Activated T-helper 1 cell treated with anti-CD3 and anti-CD28 coated beads, Interleukin-12 subunit alpha, Interleukin-12 subunit beta, Interleukin-2, Interleukin-4 antibody, amounts not matched to agents 30 ng/mL and 10 ng/mL and 1 ng/mL, durations not matched to agents 14 hours and 24 hours and 36 hours (primary cell): ENCODE results near the gene SRXN1. TPM values are rescaled to one million over a fixed set of nuclear protein-coding genes. Genes with fewer than 3 reads are reported as not detected.
A peak's percentile ranks its signal among the peaks of the same experiment; 100 is the strongest.
"Not testable (repeated sequence)": the region's sequence is repeated elsewhere in the genome, so short reads cannot be mapped to it uniquely, and the experiment has no call there.

ENCODE experiments used
- DNase-seq: peaks from one replicate; pipeline ENCODE4 v3.0.0; 2021; ENCODE audit warnings: low spot score
- H3K27ac Mint-ChIP-seq: one replicate; pipeline ENCODE4 v1.8.0; 2021; ENCODE audit warnings: mild to moderate bottlenecking, mixed read lengths
- H3K27me3 Mint-ChIP-seq: one replicate; pipeline ENCODE4 v1.8.0; 2022; ENCODE audit warnings: mild to moderate bottlenecking, moderate library complexity, mixed read lengths; ENCODE audit not compliant: insufficient read depth
- H3K36me3 Mint-ChIP-seq: one replicate; pipeline ENCODE4 v1.8.0; 2021; ENCODE audit warnings: low read depth, mixed read lengths
- H3K4me1 Mint-ChIP-seq: one replicate; pipeline ENCODE4 v1.8.0; 2021; ENCODE audit warnings: low read depth, mixed read lengths
- H3K4me3 Mint-ChIP-seq: one replicate; pipeline ENCODE4 v1.8.0; 2021; ENCODE audit warnings: mild to moderate bottlenecking, moderate library complexity, mixed read lengths
- H3K9me3 Mint-ChIP-seq: one replicate; pipeline ENCODE4 v1.8.0; 2021; ENCODE audit warnings: mixed read lengths
- intact Hi-C: fragments of 100-400 bp; cut with micrococcal nuclease; formaldehyde crosslinking; loops from one replicate; pipeline ENCODE4 v1.15.1; 2024
- total RNA-seq: library from RNA; stranded (reverse); gene quantifications from 2 replicates; pipeline ENCODE4 v1.2.3, GENCODE V29; 2022

The SRXN1 gene
- total RNA-seq: 28.8 and 30.2 TPM in 2 replicates

DNA sequence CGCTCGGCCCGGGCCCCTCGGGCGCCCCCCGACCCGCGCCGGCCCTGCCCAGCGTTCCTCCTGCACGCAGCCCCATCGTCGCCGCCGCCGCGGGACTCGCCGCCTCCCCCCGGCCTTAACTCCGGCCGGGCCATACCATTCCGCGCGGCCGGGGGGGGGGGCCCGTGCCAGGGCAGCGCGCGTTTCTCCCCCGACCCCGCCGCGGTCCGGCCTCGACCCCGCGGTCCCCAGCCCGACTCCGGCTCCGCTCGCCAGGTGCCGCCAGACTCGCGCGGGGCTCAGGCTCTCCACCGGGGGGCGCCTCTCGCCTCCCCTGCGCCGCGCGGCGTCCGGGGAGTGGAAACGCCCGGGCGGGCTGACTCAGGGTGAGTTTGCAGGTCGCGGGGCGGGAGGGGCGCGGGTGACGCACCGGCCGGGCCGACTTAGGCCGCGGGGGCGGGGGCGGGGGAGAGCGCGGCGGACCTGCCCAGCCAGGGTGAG, at the start of gene SRXN1:
SRXN1 (minus strand) TSS at position 91 of the 480 bp plus-strand sequence; CDS start at position 76, 15 bp downstream.
- peak within 1 kb of the TSS; percentile 81 for H3K27ac Mint-ChIP-seq
- H3K4me3 Mint-ChIP-seq: peak within 1 kb of the TSS; percentile 87
- peak; percentile 80 for DNase-seq
- peaks cover 35% of the 10 kb centered on the region for H3K4me1 Mint-ChIP-seq
- intact Hi-C loops: loop anchor here (1.0 to 10.0 kb wide), 5 partner anchors 8 to 188 kb away; partner anchors contain the start of genes CSNK2A1, FAM110A and TBC1D20
- H3K36me3 Mint-ChIP-seq: peaks cover 23% of the 10 kb centered on the region
- peaks cover 16% of the 10 kb centered on the region for H3K27me3 Mint-ChIP-seq
- no peaks in the 10 kb centered on the region for H3K9me3 Mint-ChIP-seq

GRCh38 chr20:701401-702129, 48.6 kb upstream of the SRXN1 start:
- Mint-ChIP-seq H3K4me1 (no peaks in the 10 kb centered on the region), H3K27me3 (peaks cover 3% of the 10 kb centered on the region), H3K9me3 (no peaks in the 10 kb centered on the region), H3K36me3 (no peaks in the 10 kb centered on the region), H3K27ac (no peak overlapping the region), H3K4me3 (no peak overlapping the region)
- DNase-seq: no peak
- intact Hi-C loops: no loop called here

DNA sequence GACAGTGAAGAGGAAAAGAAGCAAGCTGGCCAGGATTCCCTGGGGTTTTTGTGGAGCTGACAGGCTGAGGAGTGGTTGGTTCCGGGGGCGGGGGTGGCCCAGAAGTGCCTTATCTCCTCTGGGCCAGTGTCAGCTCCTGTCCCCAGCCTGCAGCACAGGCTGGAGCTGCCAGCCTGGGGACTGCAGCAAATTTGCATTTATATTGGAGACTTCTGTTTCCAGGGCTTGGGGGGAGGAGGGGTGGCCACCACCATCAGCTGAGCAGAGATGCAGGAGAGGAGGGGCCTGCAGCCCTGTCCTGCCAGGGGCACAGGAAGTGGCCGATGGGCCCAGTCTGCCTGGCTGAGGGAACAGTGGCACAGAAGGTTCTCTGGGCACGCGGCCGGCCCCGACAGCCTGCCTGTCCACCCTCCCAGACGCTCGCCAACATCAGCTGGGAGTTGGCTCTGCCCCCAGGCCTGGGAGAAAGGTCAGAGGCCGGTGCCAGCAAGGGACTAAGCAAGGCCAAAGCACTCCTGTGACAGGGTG, 46.9 kb upstream of the SRXN1 start:
- intact Hi-C loops: no loop called here
- no peaks in the 10 kb centered on the region for H3K9me3 Mint-ChIP-seq
- no peak overlapping the region for H3K4me3 Mint-ChIP-seq
- H3K27me3 Mint-ChIP-seq: peaks cover 6% of the 10 kb centered on the region
- no peak overlapping the region for H3K27ac Mint-ChIP-seq
- DNase-seq: no peak
- H3K4me1 Mint-ChIP-seq: no peaks in the 10 kb centered on the region
- H3K36me3 Mint-ChIP-seq: no peaks in the 10 kb centered on the region

- H3K27ac Mint-ChIP-seq: no peak overlapping the region
- no peak overlapping the region for H3K4me3 Mint-ChIP-seq
- intact Hi-C loops: no loop called here
- H3K4me1 Mint-ChIP-seq: no peaks in the 10 kb centered on the region
- no peaks in the 10 kb centered on the region for H3K36me3 Mint-ChIP-seq
- peaks cover 6% of the 10 kb centered on the region for H3K27me3 Mint-ChIP-seq
- no peak for DNase-seq
- no peaks in the 10 kb centered on the region for H3K9me3 Mint-ChIP-seq
Measured at GRCh38 chr20:699342-699741, 46.3 kb upstream of the SRXN1 start.

- Mint-ChIP-seq H3K9me3 (no peaks in the 10 kb centered on the region), H3K27ac (no peak overlapping the region), H3K27me3 (peaks cover 8% of the 10 kb centered on the region), H3K36me3 (no peaks in the 10 kb centered on the region), H3K4me3 (no peak overlapping the region), H3K4me1 (no peaks in the 10 kb centered on the region)
- DNase-seq: no peak
- intact Hi-C loops: no loop called here
Measured at GRCh38 chr20:698276-698675, 45.3 kb upstream of the SRXN1 start.

- H3K27me3 Mint-ChIP-seq: peaks cover 8% of the 10 kb centered on the region
- no peaks in the 10 kb centered on the region for H3K36me3 Mint-ChIP-seq
- H3K4me1 Mint-ChIP-seq: no peaks in the 10 kb centered on the region
- DNase-seq: no peak
- intact Hi-C loops: no loop called here
- no peak overlapping the region for H3K4me3 Mint-ChIP-seq
- H3K27ac Mint-ChIP-seq: no peak overlapping the region
- no peaks in the 10 kb centered on the region for H3K9me3 Mint-ChIP-seq
Measured at GRCh38 chr20:697826-698225, 44.8 kb upstream of the SRXN1 start.

- no peak for DNase-seq
- Mint-ChIP-seq H3K36me3 (no peaks in the 10 kb centered on the region), H3K27me3 (peaks cover 14% of the 10 kb centered on the region), H3K27ac (no peak overlapping the region), H3K4me1 (no peaks in the 10 kb centered on the region), H3K4me3 (no peak overlapping the region), H3K9me3 (no peaks in the 10 kb centered on the region)
- intact Hi-C loops: no loop called here
Measured at GRCh38 chr20:695165-695866, 42.3 kb upstream of the SRXN1 start.

DNA sequence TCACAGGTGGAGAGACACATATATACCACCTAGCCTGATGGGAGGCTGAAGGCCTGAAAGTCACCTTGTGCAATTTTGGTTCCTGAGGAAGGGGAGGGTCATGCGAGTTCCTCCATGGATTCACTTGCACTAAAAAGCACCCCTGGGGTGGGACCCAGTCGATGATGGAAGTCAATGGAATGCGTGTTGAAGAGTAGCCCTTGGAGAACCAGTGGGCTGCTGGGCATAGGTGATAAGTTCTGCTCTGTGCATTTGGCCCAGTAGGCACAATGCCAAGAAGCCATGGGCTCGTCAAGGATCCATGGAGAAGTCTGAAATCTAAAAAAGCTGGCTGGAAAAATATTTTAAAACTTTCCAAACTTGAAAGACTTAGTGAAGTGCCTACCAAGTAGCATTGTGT, 41.5 kb upstream of the SRXN1 start:
- DNase-seq: no peak
- no peak overlapping the region for H3K4me3 Mint-ChIP-seq
- no peaks in the 10 kb centered on the region for H3K4me1 Mint-ChIP-seq
- H3K36me3 Mint-ChIP-seq: no peaks in the 10 kb centered on the region
- H3K27ac Mint-ChIP-seq: no peak overlapping the region
- H3K27me3 Mint-ChIP-seq: peaks cover 14% of the 10 kb centered on the region
- intact Hi-C loops: no loop called here
- no peaks in the 10 kb centered on the region for H3K9me3 Mint-ChIP-seq

DNA sequence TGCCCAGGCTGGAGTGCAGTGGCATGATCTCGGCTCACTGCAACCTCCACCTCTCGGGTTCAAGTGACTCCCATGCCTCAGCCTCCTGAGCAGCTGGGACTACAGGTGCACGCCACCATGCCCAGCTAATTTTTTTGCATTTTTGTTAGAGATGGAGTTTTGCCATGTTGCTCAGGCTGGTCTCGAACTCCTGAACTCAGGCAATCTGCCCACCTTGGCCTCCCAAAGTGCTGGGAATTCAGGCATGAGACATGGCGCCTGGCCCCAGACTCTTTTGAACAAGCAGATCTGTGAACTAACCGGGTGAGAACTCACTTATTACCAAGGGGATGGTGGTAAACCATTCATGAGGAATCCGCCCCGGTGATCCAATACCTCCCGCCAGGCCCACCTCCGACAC, 40.8 kb upstream of the SRXN1 start:
- H3K4me1 Mint-ChIP-seq, H3K27ac Mint-ChIP-seq, DNase-seq, H3K9me3 Mint-ChIP-seq, intact Hi-C loops, H3K4me3 Mint-ChIP-seq, H3K36me3 Mint-ChIP-seq: not testable (repeated sequence)
- peaks cover 14% of the 10 kb centered on the region for H3K27me3 Mint-ChIP-seq

DNA sequence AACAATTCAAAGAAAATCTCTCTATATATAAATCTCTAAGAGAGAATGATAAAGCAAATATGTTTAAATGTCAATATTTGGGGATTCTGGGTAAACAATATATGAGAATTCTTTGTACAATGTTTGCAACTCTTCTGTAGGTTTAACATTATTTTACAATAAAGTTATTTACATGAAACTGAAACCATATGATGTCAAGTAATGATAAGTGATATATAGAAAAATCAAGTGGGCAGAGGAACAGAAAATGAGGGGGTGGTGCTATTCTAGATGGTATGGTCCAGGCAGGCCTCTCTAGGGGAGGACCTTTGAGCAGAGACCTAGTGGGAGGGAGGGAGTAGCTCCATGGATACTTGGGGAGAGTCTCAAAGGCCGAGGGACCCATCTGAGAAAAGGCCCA, 39.0 kb upstream of the SRXN1 start:
- peaks cover 17% of the 10 kb centered on the region for H3K27me3 Mint-ChIP-seq
- H3K36me3 Mint-ChIP-seq: no peaks in the 10 kb centered on the region
- H3K4me3 Mint-ChIP-seq: no peak overlapping the region
- DNase-seq: no peak
- H3K27ac Mint-ChIP-seq: no peak overlapping the region
- no peaks in the 10 kb centered on the region for H3K4me1 Mint-ChIP-seq
- no peaks in the 10 kb centered on the region for H3K9me3 Mint-ChIP-seq
- intact Hi-C loops: no loop called here

- no peak overlapping the region for H3K27ac Mint-ChIP-seq
- H3K36me3 Mint-ChIP-seq: no peaks in the 10 kb centered on the region
- H3K4me3 Mint-ChIP-seq: no peak overlapping the region
- no peak for DNase-seq
- no peaks in the 10 kb centered on the region for H3K4me1 Mint-ChIP-seq
- peaks cover 13% of the 10 kb centered on the region for H3K27me3 Mint-ChIP-seq
- intact Hi-C loops: no loop called here
- H3K9me3 Mint-ChIP-seq: no peaks in the 10 kb centered on the region
Measured at GRCh38 chr20:689947-690346, 36.9 kb upstream of the SRXN1 start.

- intact Hi-C loops: no loop called here
- no peak for DNase-seq
- Mint-ChIP-seq H3K27me3 (peaks cover 13% of the 10 kb centered on the region), H3K9me3 (no peaks in the 10 kb centered on the region), H3K4me3 (no peak overlapping the region), H3K4me1 (no peaks in the 10 kb centered on the region), H3K27ac (no peak overlapping the region), H3K36me3 (no peaks in the 10 kb centered on the region)
Measured at GRCh38 chr20:689348-689747, 36.3 kb upstream of the SRXN1 start.

GRCh38 chr20:688809-689212, 35.8 kb upstream of the SRXN1 start:
- DNase-seq: no peak
- no peaks in the 10 kb centered on the region for H3K4me1 Mint-ChIP-seq
- intact Hi-C loops: no loop called here
- H3K9me3 Mint-ChIP-seq: no peaks in the 10 kb centered on the region
- H3K27me3 Mint-ChIP-seq: peaks cover 13% of the 10 kb centered on the region
- H3K36me3 Mint-ChIP-seq: no peaks in the 10 kb centered on the region
- H3K4me3 Mint-ChIP-seq: no peak overlapping the region
- no peak overlapping the region for H3K27ac Mint-ChIP-seq
